ENCODE results near the gene LPAR1. TPM values are rescaled to one million over a fixed set of nuclear protein-coding genes. Genes with fewer than 3 reads are reported as not detected.

LPAR1 gene
- total RNA-seq, 1 donor from 2014 or later: 16.7 TPM

DNA sequence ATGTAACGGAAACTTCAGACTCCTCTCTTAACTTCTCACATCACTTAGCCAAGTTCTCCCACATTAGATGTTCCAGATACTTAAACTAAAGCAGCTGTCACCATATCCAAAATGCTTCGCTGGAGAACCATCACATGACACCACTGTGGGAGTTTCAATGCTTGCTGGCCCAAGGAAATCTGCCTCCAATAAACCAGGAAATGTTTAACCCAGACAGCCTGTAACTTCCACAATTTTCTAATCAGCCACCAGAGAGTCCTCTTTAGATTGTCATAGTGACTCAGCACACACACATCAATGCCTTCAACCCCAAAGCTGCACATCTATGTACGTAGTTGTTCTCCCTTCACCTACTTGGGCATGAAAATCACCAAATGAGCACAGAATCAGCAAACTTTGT lies 118.7 kb downstream of the LPAR1 start:
- DNase-seq (ENCODE audit: low spot score): no peak

DNA sequence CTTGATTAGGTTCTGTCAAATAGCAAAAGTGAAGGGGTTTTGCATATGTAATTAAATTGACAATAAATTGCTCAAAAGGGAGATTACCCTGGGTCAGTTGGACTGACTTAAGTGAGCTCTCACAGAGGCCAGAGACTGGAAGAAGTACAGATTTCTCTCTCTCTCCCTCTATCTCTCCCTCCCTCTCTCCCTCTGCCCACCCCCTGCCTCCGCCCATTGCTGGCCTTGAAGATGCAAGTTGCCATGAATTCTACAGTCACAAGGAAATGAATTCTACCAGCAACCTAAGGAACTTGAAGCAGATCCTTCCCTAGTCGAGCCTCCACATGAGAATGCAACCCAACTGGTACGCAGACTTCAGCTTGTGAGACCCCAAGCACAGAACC lies 119.2 kb downstream of the LPAR1 start:
- no peak for DNase-seq (ENCODE audit: low spot score)

DNA sequence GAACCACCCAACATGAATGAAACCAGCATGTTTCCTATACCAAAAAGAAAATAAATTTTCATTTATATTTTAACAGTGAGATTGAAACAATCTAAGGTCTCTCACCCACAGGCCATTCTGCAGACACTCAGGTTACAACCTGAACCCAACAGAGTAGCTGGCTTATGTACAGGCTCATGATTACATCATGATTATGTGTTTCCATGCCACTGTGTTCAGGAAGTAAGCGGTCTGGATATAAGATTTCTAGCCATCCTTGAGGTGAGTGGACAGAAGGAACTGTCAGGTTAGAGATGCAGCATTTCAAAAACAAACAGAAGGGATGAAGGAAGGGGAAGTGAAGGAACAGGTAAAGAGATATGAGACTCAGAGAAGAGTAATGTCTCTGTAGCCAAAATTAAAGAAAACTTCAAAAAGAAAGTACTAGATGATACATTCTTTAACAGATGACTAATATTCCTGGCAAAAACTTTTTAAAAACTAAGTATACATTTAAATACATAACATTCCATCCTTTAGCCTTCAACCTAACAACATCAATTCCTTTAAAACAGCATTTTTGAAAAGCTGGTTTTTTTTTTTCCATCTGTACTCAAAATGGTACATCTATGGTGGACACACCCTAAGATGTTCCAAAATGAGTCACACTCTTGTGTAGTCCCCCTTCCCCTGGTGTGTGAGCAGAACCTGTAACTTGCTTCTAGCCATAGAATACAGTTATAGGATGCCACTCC lies 119.8 kb downstream of the LPAR1 start:
- no peak for DNase-seq (ENCODE audit: low spot score)

GRCh38 chr9:110916403-110916802 lies 121.9 kb downstream of the LPAR1 start:
- no peak for DNase-seq (ENCODE audit: low spot score)

GRCh38 chr9:110912419-110913291 lies 125.6 kb downstream of the LPAR1 start:
- no peak for DNase-seq (ENCODE audit: low spot score)

- no peak for DNase-seq (ENCODE audit: low spot score)
These were observed 126.4 kb downstream of the LPAR1 start for GRCh38 chr9:110911659-110912418.

GRCh38 chr9:110908894-110909293 lies 129.4 kb downstream of the LPAR1 start:
- no peak for DNase-seq (ENCODE audit: low spot score)

GRCh38 chr9:110900917-110901316 lies 137.4 kb downstream of the LPAR1 start:
- DNase-seq (ENCODE audit: low spot score): no peak

- DNase-seq (ENCODE audit: low spot score): no peak
These were observed 137.8 kb downstream of the LPAR1 start for GRCh38 chr9:110900456-110900855.

DNA sequence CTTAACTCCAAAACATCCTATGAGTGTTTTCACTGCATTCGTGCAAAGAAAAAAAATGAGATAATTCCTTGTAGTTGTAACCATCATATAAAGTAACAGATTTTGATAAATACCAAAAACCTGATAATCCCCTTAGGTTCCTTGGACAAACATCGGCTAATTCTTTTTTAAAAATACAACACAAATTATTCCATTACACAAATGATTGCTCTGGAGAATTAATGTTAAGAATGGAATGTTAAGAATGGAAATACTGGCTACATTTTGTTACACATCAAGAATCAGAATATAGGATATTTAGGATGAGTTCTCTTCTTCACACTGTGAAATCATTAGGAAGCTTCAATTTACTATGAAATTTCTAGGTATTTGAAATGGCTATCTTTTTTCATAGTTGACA lies 139.4 kb downstream of the LPAR1 start:
- no peak for DNase-seq (ENCODE audit: low spot score)

DNA sequence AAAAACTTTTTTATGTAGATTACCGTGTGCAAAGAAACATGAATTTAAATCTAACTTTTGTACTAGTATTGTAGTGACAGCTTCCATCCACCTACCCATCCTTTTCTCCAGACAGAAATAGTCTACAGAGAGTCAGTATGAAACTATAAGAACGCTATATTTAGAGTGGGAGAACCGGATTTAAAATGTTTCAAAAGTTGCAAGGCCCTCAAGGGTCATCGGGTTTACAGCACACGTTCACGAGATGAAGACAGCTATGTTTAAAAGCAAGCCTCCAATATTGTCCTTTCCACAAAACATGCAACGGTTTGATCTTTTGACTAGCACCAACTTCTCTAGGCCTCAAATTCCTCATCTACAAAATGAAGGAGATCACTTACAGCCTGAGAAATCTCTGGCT lies 139.9 kb downstream of the LPAR1 start:
- no peak for DNase-seq (ENCODE audit: low spot score)

DNA sequence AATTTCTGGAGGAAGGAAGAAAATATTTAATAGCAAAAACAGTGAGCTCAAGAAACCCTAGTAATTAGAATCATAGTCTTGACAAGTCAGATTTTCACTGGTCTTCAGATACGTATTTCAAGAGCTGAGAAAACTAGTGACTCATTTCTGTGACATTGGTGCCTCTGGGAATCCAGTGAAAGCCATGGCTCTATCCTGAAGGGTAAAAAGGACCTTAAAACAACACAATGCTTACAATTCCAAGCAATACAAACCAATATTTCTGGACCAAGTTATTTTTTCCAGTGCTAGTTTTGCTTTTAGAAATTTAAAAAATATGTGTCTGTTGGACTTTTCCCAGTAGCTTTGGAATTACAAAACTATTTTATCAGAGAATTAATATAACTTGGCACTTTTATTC lies 140.3 kb downstream of the LPAR1 start:
- no peak for DNase-seq (ENCODE audit: low spot score)

- DNase-seq (ENCODE audit: low spot score): no peak
These were observed 142.9 kb downstream of the LPAR1 start for GRCh38 chr9:110895147-110895905.

DNA sequence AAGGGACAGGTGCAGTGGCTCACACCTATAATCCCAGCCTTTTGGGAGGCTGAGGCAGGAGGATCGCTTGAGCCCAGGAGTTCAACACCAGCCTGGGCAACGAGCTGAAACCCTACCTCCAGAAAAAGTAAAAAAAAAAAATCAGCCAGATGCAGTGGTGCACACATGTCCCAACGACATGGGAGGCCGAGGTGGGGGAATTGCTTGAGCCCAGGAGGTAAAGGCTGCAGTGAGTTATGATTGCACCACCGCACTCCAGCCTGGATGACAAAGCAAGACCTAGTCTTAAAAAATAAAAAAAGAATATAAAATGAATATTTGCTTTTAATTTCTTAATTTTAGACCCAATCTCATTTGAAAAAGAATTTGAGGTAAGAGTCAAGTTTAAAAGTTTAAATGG lies 143.5 kb downstream of the LPAR1 start:
- DNase-seq (ENCODE audit: low spot score): no peak

DNA sequence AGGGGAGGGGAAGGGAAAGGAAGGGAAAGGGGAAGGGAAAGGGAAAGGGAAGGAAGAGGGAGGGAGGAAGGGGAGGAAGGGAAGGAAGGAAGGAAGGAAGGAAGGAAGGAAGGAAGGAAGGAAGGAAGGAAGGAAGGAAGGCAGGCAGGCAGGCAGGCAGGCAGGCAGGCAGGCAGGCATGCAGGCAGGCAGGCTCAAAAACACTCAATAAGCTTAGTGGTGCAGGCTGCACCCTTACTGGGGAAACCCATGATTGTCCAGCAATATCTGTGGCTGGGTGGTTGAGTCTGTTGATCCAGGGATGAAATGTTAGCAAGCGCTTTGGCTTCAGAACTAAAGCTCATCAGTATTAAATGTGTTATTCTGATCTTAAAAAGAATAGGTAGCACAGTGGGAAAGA lies 145.6 kb downstream of the LPAR1 start:
- no peak for DNase-seq (ENCODE audit: low spot score)

DNA sequence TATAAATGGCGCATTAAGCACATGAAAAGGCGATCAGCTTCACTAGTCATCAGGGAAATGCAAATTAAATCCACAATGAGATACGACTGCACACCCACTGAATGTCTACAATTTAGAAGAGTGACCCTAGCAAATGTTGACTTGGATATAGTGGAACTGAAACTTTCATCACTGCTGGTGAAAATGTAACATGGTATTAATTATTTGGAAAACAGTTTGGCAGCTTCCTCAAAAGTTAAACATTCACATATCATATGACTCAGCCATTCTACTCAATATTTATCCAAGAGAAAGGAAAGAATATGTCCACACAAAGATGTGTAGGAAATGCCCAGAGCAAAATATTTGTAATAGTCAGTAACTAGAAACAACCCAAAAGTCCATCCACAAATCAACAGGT lies 146.5 kb downstream of the LPAR1 start:
- no peak for DNase-seq (ENCODE audit: low spot score)

- no peak for DNase-seq (ENCODE audit: low spot score)
These were observed 147.9 kb downstream of the LPAR1 start for GRCh38 chr9:110890416-110890815.

DNA sequence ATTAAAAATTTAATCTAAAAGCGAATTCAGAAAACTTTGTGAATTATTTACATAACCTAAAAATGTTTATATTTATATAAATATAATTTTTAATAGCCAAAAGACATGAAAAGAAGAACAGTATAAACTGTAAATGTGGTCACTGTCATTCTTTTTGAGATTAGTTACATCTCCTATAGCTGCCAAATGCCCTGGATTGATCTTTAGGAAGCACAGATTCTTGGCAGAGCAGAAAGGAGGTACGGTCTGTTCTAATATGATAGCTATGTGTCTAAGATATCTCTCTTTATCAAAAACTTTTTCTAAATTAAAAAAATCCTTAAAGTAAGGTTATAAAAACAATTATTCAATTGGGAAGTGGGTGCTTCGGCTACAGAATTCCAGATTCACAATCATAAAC lies 151.0 kb downstream of the LPAR1 start:
- DNase-seq (ENCODE audit: low spot score): no peak

DNA sequence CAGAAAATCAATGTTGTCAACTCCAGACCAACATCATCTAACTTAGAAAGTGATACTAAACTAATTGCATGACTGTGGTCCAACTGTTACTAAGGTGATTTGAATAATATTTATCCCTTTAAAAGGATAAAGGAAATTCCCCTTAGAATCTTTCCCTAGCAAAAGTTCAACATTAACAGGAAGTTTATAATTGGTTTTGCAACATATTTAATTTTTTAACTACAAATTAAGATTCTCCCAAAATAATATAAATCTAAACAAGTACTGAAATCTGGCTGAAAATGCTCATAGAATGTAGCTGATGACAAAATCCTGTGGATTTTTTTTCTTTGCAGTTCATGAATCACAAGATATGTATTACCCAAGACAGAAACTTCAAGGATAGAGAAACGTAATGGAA lies 151.4 kb downstream of the LPAR1 start:
- no peak for DNase-seq (ENCODE audit: low spot score)

- DNase-seq (ENCODE audit: low spot score): no peak
These were observed 158.1 kb downstream of the LPAR1 start for GRCh38 chr9:110880189-110880588.

GRCh38 chr9:110877374-110877773 lies 160.9 kb downstream of the LPAR1 start:
- DNase-seq (ENCODE audit: low spot score): no peak

GRCh38 chr9:110876929-110877328 lies 161.3 kb downstream of the LPAR1 start:
- DNase-seq (ENCODE audit: low spot score): no peak

Data from mucosa of gallbladder (tissue), 1 donor.